Measurements from ENCODE around the gene ACER1. TPM values are rescaled to one million over a fixed set of nuclear protein-coding genes. Genes with fewer than 3 reads are reported as not detected.
A peak's percentile ranks its signal among the peaks of the same experiment; 100 is the strongest.

The ACER1 gene
- total and polyA plus RNA-seq, 2 of the 13 experiments (the other 11 are each of a cell fraction or from before 2014, with no cell fraction given) = not detected

DNA sequence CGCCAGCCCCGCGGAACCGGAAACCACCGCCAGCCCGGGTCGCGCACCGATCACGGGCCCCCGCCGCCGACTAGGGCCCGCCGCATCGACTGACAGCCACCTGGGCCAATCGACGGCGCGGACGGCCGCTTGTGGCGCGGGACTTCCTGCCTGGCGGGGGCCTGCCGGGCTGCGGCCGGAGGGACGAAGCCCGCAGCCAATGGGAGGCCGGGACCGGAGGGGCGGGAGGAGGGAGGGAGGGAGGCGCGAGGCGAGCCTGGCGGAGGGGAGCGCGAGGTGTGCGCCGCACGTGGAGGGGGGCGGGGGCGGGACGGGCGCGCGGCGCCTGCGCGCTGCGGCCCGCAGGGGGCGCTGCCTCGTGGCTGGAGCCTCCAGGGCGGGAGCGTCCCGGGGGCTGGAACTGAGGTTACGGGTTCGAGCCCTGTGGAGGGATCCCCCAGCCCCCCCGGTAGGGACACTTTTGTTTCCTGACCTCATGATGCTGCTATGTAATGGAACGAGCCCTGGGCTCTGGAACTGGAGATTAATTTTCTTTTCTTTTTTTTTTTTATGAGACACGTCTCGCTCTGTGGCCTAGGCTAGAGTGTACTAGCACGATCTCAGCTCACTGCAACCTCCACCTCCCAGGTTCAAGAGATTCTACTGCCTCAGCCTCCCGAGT is 53.4 kb downstream of the ACER1 start, which contains the start of gene MLLT1 (continued):
- TF ChIP-seq GATA4 (IDR thresholded peaks at IDR 0.05; ENCODE audit: borderline replicate concordance, low read depth) (no peak), MEIS2 (CRISPR knock-in tag; IDR thresholded peaks at IDR 0.05) (peak; percentile 88; the same call in 1 of the 2 replicates), PITX1 (CRISPR knock-in tag; IDR thresholded peaks at IDR 0.05) (0 out of 2 replicates have a peak, but pooled peaks have one; percentile 16), ETV6 (CRISPR knock-in tag; conservative IDR thresholded peaks at IDR 0.05) (0 out of 2 replicates have a peak, but pooled peaks have one; percentile 79), U2AF2 (IDR thresholded peaks at IDR 0.05; ENCODE audit: low read depth, low read length) (no peak), ZBTB8A (CRISPR knock-in tag; IDR thresholded peaks at IDR 0.05; ENCODE audit: borderline replicate concordance, low read depth) (no peak), ZNF256 (CRISPR knock-in tag; conservative IDR thresholded peaks at IDR 0.05) (no peak), PHF20 (CRISPR knock-in tag; IDR thresholded peaks at IDR 0.05) (no peak), ZNF101 (CRISPR knock-in tag; IDR thresholded peaks at IDR 0.05; ENCODE audit: borderline replicate concordance, low read depth) (no peak), ZNF225 (CRISPR knock-in tag; IDR thresholded peaks at IDR 0.05) (no peak), POLR2A (IDR thresholded peaks at IDR 0.05; ENCODE audit: insufficient read depth in 1 of 2, low read depth in 2 of 2, low read length in 2 of 2) (no peak), KLF11 (CRISPR knock-in tag; IDR thresholded peaks at IDR 0.05) (0 out of 2 replicates have a peak, but pooled peaks have one; percentile 33), ZNF10 (CRISPR knock-in tag; IDR thresholded peaks at IDR 0.05; ENCODE audit: borderline replicate concordance, low read depth) (no peak), ZNF263 (CRISPR knock-in tag; IDR thresholded peaks at IDR 0.05) (peak; percentile 33; the same call in 1 of the 2 replicates), YEATS2 (CRISPR knock-in tag; IDR thresholded peaks at IDR 0.05; ENCODE audit: borderline replicate concordance) (0 out of 2 replicates have a peak, but pooled peaks have one; percentile 38), NFE2L2 (IDR thresholded peaks at IDR 0.05; ENCODE audit: low read length) (no peak), ZNF577 (CRISPR knock-in tag; IDR thresholded peaks at IDR 0.05; ENCODE audit: borderline replicate concordance, low read depth) (no peak), KDM3A (CRISPR knock-in tag; IDR thresholded peaks at IDR 0.05; ENCODE audit: low read depth) (no peak), ZNF138 (CRISPR knock-in tag; IDR thresholded peaks at IDR 0.05; ENCODE audit: low read depth) (peak; percentile 31; the same call in 1 of the 2 replicates), PHF21A (CRISPR knock-in tag; IDR thresholded peaks at IDR 0.05) (no peak)
- TF ChIP-seq, protein P1, sequence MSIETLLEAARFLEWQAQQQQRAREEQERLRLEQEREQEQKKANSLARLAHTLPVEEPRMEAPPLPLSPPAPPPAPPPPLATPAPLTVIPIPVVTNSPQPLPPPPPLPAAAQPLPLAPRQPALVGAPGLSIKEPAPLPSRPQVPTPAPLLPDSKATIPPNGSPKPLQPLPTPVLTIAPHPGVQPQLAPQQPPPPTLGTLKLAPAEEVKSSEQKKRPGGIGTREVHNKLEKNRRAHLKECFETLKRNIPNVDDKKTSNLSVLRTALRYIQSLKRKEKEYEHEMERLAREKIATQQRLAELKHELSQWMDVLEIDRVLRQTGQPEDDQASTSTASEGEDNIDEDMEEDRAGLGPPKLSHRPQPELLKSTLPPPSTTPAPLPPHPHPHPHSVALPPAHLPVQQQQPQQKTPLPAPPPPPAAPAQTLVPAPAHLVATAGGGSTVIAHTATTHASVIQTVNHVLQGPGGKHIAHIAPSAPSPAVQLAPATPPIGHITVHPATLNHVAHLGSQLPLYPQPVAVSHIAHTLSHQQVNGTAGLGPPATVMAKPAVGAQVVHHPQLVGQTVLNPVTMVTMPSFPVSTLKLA (IDR thresholded peaks at IDR 0.05) = peak; percentile 37; the same call in 1 of the 2 replicates
- TF ChIP-seq, protein P2, sequence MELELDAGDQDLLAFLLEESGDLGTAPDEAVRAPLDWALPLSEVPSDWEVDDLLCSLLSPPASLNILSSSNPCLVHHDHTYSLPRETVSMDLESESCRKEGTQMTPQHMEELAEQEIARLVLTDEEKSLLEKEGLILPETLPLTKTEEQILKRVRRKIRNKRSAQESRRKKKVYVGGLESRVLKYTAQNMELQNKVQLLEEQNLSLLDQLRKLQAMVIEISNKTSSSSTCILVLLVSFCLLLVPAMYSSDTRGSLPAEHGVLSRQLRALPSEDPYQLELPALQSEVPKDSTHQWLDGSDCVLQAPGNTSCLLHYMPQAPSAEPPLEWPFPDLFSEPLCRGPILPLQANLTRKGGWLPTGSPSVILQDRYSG (CRISPR knock-in tag; IDR thresholded peaks at IDR 0.05) = no peak
- TF ChIP-seq, protein P3, sequence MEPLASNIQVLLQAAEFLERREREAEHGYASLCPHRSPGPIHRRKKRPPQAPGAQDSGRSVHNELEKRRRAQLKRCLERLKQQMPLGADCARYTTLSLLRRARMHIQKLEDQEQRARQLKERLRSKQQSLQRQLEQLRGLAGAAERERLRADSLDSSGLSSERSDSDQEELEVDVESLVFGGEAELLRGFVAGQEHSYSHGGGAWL (CRISPR knock-in tag; IDR thresholded peaks at IDR 0.05) = peak; percentile 84
- TF ChIP-seq, protein P4, sequence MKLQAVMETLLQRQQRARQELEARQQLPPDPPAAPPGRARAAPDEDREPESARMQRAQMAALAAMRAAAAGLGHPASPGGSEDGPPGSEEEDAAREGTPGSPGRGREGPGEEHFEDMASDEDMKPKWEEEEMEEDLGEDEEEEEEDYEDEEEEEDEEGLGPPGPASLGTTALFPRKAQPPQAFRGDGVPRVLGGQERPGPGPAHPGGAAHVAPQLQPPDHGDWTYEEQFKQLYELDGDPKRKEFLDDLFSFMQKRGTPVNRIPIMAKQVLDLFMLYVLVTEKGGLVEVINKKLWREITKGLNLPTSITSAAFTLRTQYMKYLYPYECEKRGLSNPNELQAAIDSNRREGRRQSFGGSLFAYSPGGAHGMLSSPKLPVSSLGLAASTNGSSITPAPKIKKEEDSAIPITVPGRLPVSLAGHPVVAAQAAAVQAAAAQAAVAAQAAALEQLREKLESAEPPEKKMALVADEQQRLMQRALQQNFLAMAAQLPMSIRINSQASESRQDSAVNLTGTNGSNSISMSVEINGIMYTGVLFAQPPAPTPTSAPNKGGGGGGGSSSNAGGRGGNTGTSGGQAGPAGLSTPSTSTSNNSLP (IDR thresholded peaks at IDR 0.05; ENCODE audit: low read depth, low read length) = no peak
- TF ChIP-seq, protein P5, sequence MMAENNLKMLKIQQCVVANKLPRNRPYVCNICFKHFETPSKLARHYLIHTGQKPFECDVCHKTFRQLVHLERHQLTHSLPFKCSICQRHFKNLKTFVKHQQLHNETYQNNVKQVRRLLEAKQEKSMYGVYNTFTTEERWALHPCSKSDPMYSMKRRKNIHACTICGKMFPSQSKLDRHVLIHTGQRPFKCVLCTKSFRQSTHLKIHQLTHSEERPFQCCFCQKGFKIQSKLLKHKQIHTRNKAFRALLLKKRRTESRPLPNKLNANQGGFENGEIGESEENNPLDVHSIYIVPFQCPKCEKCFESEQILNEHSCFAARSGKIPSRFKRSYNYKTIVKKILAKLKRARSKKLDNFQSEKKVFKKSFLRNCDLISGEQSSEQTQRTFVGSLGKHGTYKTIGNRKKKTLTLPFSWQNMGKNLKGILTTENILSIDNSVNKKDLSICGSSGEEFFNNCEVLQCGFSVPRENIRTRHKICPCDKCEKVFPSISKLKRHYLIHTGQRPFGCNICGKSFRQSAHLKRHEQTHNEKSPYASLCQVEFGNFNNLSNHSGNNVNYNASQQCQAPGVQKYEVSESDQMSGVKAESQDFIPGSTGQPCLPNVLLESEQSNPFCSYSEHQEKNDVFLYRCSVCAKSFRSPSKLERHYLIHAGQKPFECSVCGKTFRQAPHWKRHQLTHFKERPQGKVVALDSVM (CRISPR knock-in tag; IDR thresholded peaks at IDR 0.05) = peak; percentile 74
